LNCaP clone FGC (cell line): ENCODE data around the gene KAZALD1.
A peak's percentile ranks its signal among the peaks of the same experiment; 100 is the strongest.

Experiments
- DNase-seq: peaks from one replicate; pipeline ENCODE4 v3.0.0-alpha.2; 2011; ENCODE audit warnings: low read depth
- H3K4me3 ChIP-seq: 2 replicates; pipeline ENCODE4 v1.5.1; 2011; ENCODE audit warnings: mild to moderate bottlenecking, low read depth, low read length, control low read depth
- TF ChIP-seq, protein P1 (sequence below): IDR thresholded peaks from 2 replicates; pipeline ENCODE4 v1.5.1; 2012; ENCODE audit warnings: mild to moderate bottlenecking; ENCODE audit not compliant: control insufficient read depth, insufficient read depth; ENCODE audit errors: extremely low read depth

Gene KAZALD1

DNA sequence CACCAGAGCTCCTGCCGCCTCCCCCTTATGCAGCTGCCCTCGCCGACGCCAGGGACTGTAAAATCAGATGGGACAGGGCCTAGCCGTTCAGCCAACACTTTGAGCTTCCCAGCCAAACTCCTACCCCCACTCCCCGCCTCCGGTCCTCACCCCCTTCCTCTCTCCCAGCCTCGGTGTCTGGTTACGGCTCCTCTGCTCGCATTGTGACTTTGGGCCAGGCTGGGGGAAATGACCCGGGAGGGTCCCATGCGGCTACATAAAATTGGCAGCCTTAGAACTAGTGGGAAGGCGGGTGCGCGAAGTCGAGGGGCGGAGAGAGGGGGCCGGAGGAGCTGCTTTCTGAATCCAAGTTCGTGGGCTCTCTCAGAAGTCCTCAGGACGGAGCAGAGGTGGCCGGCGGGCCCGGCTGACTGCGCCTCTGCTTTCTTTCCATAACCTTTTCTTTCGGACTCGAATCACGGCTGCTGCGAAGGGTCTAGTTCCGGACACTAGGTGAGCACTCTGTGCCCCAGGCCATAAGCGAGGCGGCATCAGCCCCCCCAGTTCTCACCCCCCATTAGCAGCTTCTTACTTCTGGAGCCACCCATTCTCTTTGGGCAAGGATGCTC, at the start of gene KAZALD1:
KAZALD1 (plus strand) TSS at position 366 of the 608 bp plus-strand sequence. CDS start 604 bp downstream, outside the sequence.
- no peak for DNase-seq
- peak within 1 kb of the TSS; percentile 78 for H3K4me3 ChIP-seq
- TF ChIP-seq, protein P1, sequence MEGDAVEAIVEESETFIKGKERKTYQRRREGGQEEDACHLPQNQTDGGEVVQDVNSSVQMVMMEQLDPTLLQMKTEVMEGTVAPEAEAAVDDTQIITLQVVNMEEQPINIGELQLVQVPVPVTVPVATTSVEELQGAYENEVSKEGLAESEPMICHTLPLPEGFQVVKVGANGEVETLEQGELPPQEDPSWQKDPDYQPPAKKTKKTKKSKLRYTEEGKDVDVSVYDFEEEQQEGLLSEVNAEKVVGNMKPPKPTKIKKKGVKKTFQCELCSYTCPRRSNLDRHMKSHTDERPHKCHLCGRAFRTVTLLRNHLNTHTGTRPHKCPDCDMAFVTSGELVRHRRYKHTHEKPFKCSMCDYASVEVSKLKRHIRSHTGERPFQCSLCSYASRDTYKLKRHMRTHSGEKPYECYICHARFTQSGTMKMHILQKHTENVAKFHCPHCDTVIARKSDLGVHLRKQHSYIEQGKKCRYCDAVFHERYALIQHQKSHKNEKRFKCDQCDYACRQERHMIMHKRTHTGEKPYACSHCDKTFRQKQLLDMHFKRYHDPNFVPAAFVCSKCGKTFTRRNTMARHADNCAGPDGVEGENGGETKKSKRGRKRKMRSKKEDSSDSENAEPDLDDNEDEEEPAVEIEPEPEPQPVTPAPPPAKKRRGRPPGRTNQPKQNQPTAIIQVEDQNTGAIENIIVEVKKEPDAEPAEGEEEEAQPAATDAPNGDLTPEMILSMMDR, result no peak

GRCh38 chr10:101012525-101013364, 49.0 kb upstream of the KAZALD1 start:
- TF ChIP-seq, protein P1, result peak; percentile 65
- DNase-seq, result no peak
- no peak overlapping the region for H3K4me3 ChIP-seq

GRCh38 chr10:101013365-101013825, 48.4 kb upstream of the KAZALD1 start:
- H3K4me3 ChIP-seq, result no peak overlapping the region
- no peak for DNase-seq
- TF ChIP-seq, protein P1, result no peak

DNA sequence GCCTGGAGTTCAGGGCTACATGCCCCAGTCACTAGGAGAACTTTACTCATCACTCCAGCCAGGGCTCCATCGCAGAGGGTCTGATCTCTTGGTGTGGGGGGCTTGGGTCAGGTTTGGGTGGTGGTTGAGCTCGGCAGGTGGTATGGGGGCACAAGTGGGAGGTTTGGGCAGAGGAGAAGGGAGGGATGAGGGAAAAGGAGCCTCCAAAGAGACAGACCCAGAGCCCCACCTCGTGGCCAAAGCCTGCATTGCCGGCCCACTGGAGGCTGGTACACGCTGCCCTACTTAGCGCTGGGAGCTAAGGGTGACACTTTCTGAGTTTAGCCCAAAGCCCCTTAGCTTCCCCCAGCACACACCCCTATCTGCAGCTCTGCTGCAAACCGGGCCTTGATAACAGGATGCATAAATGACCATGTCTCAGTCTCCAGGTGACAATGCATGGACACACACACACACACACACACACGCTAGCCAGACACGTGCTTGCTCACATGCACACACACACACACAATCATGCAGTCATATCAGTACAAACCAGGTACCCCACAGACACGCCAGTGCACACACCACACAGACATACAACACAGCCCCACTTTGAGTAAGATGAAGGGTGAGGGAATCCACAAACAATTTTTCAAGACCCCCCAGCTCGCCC, 47.4 kb upstream of the KAZALD1 start:
- H3K4me3 ChIP-seq, result no peak overlapping the region
- TF ChIP-seq, protein P1, result peak; percentile 50
- no peak for DNase-seq

DNA sequence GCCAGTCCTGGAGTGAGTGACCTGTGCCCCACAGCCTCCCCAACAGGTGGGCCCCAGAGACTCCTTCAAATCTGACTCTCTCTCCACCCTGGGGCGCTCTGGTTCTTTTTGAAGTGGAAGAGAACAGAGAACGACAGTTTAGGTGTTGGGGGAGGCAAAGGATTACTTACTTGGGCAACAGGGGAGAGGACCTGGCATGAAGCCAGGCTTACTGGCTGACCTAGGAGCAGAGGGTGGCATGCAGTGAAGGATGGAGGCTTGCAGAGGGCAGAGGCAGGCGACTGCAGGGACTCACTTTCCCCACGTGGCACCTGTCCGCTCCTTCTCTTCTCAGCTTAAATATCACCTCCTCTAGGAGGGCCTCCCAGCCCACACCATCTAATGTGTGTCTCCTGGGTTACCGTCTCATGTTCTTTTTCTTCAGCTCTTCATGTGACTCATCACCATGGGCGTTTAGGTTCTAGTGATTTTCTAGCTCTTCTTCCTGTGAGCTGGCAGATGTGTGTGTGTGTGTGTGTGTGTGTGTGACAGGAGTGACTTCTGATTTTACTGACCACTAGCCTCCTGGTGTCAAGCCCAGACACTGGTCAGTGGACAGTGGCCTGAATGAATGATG, 46.7 kb upstream of the KAZALD1 start:
- no peak overlapping the region for H3K4me3 ChIP-seq
- TF ChIP-seq, protein P1, result no peak
- no peak for DNase-seq

DNA sequence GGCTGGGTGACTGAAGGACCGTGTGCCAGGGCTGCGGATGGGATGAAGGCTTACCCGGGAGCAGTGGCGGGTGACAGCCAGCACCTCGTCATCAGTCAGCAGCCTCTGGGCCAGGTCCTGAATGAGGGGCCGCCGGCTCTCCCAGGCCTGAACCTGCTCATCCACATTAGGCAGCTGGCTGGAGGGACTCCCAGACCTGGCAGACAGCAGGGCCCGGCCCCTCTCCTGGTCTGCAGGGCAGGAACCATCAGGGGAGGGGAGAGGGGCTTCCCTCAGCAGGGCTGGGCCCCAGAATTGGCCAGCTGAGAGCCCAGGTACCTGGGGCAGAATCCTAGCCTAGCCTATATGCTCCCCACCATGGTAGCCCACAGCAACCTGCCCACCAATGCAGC, 46.2 kb upstream of the KAZALD1 start:
- TF ChIP-seq, protein P1, result no peak
- DNase-seq, result no peak
- no peak overlapping the region for H3K4me3 ChIP-seq
